Measurements from ENCODE around the gene MTX3.

Gene MTX3

DNA sequence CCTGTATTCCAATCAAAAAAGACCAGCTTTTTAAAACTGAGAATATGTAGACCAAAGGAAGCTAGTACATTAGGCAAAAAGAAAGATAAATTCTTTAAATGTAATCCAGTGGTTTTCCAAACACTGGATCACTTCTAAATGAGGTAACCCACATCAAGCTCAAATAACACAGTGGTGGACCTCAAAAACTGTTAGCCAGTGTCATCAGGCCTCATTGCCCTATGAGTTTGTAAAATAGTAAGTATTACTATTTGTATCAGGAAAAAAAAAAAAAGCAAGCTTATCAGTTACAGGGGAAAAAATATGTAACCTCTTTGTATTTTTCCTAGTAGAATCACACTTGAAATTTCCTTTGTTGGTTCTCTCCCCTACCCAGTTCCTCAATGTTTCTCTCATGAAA is 6.7 kb downstream of the MTX3 start:
- Histone ChIP-seq H3F3A (ENCODE audit: control insufficient read depth, insufficient read depth) (peaks cover 20% of the 10 kb centered on the region), H3K27me3 (ENCODE audit: control insufficient read depth, low read length) (no peaks in the 10 kb centered on the region), H4K20me1 (ENCODE audit: control insufficient read depth, insufficient read depth, low read depth, low read length) (no peaks in the 10 kb centered on the region), H3K4me2 (ENCODE audit: low read length) (peak overlapping the region; percentile 8; the same call in 1 of the 2 replicates), H3K79me2 (ENCODE audit: control insufficient read depth, low read length) (peaks cover 13% of the 10 kb centered on the region), H3K4me1 (ENCODE audit: control insufficient read depth, low read length) (peaks cover 85% of the 10 kb centered on the region), H3K4me3 (ENCODE audit: low read length) (no peak overlapping the region), H3K27ac (ENCODE audit: low read depth, low read length) (peak overlapping the region; percentile 22), H3K36me3 (ENCODE audit: control insufficient read depth, low read length) (peaks cover 89% of the 10 kb centered on the region), H3K9me2 (replicated peaks; ENCODE audit: control insufficient read depth, low read length) (no peaks in the 10 kb centered on the region), H3K9me3 (ENCODE audit: control insufficient read depth, insufficient read depth, low read length) (no peaks in the 10 kb centered on the region)
- TF ChIP-seq EZH2phosphoT487 (IDR thresholded peaks at IDR 0.05; ENCODE audit: borderline replicate concordance, low read length), result no peak
- TF ChIP-seq, protein P1, sequence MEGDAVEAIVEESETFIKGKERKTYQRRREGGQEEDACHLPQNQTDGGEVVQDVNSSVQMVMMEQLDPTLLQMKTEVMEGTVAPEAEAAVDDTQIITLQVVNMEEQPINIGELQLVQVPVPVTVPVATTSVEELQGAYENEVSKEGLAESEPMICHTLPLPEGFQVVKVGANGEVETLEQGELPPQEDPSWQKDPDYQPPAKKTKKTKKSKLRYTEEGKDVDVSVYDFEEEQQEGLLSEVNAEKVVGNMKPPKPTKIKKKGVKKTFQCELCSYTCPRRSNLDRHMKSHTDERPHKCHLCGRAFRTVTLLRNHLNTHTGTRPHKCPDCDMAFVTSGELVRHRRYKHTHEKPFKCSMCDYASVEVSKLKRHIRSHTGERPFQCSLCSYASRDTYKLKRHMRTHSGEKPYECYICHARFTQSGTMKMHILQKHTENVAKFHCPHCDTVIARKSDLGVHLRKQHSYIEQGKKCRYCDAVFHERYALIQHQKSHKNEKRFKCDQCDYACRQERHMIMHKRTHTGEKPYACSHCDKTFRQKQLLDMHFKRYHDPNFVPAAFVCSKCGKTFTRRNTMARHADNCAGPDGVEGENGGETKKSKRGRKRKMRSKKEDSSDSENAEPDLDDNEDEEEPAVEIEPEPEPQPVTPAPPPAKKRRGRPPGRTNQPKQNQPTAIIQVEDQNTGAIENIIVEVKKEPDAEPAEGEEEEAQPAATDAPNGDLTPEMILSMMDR (IDR thresholded peaks at IDR 0.05; ENCODE audit: low read depth, low read length, poor library complexity, severe bottlenecking), result no peak

DNA sequence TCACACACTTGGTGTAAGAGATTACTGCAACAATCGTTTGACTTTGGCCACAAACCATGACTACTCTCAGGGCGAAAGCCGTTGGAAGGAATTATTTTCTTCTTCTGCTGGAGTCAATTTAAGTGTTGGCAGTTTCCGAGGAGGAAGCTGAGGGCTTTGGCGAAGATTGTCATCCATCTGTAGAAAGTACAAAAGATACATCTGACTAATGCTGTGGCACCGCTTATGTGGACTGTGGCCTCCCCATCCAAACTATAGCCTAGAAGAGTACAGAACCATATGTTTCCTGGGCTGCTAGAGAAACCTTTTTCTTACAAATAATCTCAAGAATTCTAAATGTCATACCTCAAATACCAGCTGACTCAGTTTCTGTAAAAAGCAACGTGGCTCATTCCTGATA is 7.4 kb downstream of the MTX3 start:
- TF ChIP-seq EZH2phosphoT487 (IDR thresholded peaks at IDR 0.05; ENCODE audit: borderline replicate concordance, low read length), result no peak
- TF ChIP-seq, protein P1 (IDR thresholded peaks at IDR 0.05; ENCODE audit: low read depth, low read length, poor library complexity, severe bottlenecking), result no peak
- no peaks in the 10 kb centered on the region for H3K27me3 ChIP-seq (ENCODE audit: control insufficient read depth, low read length)
- peaks cover 83% of the 10 kb centered on the region for H3K4me1 ChIP-seq (ENCODE audit: control insufficient read depth, low read length)
- H3K9me2 ChIP-seq (replicated peaks; ENCODE audit: control insufficient read depth, low read length), result no peaks in the 10 kb centered on the region
- no peaks in the 10 kb centered on the region for H4K20me1 ChIP-seq (ENCODE audit: control insufficient read depth, insufficient read depth, low read depth, low read length)
- peaks cover 20% of the 10 kb centered on the region for H3F3A ChIP-seq (ENCODE audit: control insufficient read depth, insufficient read depth)
- H3K36me3 ChIP-seq (ENCODE audit: control insufficient read depth, low read length), result peaks cover 89% of the 10 kb centered on the region
- no peak overlapping the region for H3K4me3 ChIP-seq (ENCODE audit: low read length)
- peaks cover 11% of the 10 kb centered on the region for H3K79me2 ChIP-seq (ENCODE audit: control insufficient read depth, low read length)
- peak overlapping the region; percentile 96 for H3K27ac ChIP-seq (ENCODE audit: low read depth, low read length)
- 0 out of 2 replicates have a peak overlapping the region, but pooled peaks have one; percentile 2 for H3K4me2 ChIP-seq (ENCODE audit: low read length)
- H3K9me3 ChIP-seq (ENCODE audit: control insufficient read depth, insufficient read depth, low read length), result no peaks in the 10 kb centered on the region

DNA sequence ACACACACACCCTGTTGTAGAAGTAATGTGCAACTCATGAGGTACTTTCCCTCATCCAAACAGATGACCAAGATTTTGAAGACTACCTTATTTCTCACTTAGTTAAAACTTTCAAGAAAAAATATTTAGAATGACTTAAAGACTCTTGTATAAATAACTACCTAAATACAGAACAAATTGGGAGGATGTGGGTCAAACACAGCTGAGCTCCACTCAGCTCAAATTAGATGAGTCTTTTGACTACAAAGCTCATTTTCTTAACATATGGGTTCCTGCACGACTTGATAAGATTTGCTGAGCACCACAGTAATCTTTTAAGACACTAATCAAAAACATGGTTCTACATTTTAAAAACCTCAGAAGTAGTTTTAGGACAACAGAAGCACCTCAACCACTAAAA is 8.9 kb downstream of the MTX3 start:
- H3K9me3 ChIP-seq (ENCODE audit: control insufficient read depth, insufficient read depth, low read length), result no peaks in the 10 kb centered on the region
- H3K9me2 ChIP-seq (replicated peaks; ENCODE audit: control insufficient read depth, low read length), result no peaks in the 10 kb centered on the region
- H3K27me3 ChIP-seq (ENCODE audit: control insufficient read depth, low read length), result no peaks in the 10 kb centered on the region
- TF ChIP-seq, protein P1 (IDR thresholded peaks at IDR 0.05; ENCODE audit: low read depth, low read length, poor library complexity, severe bottlenecking), result no peak
- no peak for TF ChIP-seq EZH2phosphoT487 (IDR thresholded peaks at IDR 0.05; ENCODE audit: borderline replicate concordance, low read length)
- peaks cover 81% of the 10 kb centered on the region for H3K4me1 ChIP-seq (ENCODE audit: control insufficient read depth, low read length)
- peaks cover 11% of the 10 kb centered on the region for H3K79me2 ChIP-seq (ENCODE audit: control insufficient read depth, low read length)
- H3K27ac ChIP-seq (ENCODE audit: low read depth, low read length), result peak overlapping the region; percentile 96
- peak overlapping the region; percentile 92 for H3K4me2 ChIP-seq (ENCODE audit: low read length)
- peaks cover 91% of the 10 kb centered on the region for H3K36me3 ChIP-seq (ENCODE audit: control insufficient read depth, low read length)
- peaks cover 20% of the 10 kb centered on the region for H3F3A ChIP-seq (ENCODE audit: control insufficient read depth, insufficient read depth)
- H3K4me3 ChIP-seq (ENCODE audit: low read length), result peak overlapping the region; percentile 62
- H4K20me1 ChIP-seq (ENCODE audit: control insufficient read depth, insufficient read depth, low read depth, low read length), result no peaks in the 10 kb centered on the region

Measured in DOHH2 (cell line).